RWPE1 (cell line): ENCODE data around the gene ABCA9.

Source experiments
- CTCF ChIA-PET: fragments of 350-600 bp; sonication (Branson Sonifier 250); formaldehyde crosslinking; extraction: SDS; loops from one replicate; lab custom pipeline; 2021; lab: Yijun Ruan, JAX
- POLR2A ChIA-PET: fragments of 400-600 bp; formaldehyde crosslinking; extraction: SDS; loops from one replicate; lab custom pipeline; 2020; ENCODE audit warnings: antibody characterized with exemption; ENCODE audit not compliant: low non-redundant PET; lab: Yijun Ruan, JAX
- DNase-seq: peaks from one replicate; pipeline ENCODE4 v3.0.0; 2012; ENCODE audit warnings: low spot score
- H3K27ac ChIP-seq: fragments of 450-650 bp; 2 replicates; pipeline ENCODE4 v1.5.1; 2017
- TF ChIP-seq, protein P1 (sequence below): fragments of 450-650 bp; conservative IDR thresholded peaks from 2 replicates; pipeline ENCODE4 v1.5.1; 2017; ENCODE audit warnings: low read depth, mild to moderate bottlenecking

ABCA9 gene

DNA sequence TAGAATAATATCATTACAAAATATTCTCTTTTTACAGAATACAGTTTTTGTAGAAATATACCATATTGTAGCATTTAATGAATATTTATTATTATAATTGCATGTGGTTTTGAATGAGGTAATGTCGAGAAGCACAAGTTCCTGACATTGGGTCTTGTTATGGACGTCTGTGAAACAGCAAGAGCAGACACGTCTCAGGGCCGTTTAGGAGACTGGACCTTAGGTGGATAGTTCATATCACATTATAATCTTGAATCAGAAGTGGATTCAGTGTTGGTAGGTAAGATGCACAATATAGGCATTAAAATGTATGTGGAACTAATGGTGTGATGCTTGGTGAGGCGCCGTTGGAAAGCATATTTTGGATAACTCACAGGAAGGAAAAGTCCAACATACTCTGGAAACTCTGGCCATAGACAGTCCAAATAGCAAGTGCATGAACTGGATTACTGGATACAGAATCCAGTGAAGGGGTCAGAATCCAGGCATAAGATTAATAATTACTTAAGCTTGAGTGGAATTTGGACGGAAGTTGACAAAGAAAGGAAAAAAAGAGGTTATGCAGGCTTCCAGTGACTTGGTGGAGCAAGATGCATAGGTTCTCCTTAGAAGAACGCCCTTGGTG, 122.7 kb downstream of the ABCA9 start:
- no peak for DNase-seq
- H3K27ac ChIP-seq: no peak overlapping the region
- CTCF ChIA-PET: no interaction called here
- TF ChIP-seq, protein P1, sequence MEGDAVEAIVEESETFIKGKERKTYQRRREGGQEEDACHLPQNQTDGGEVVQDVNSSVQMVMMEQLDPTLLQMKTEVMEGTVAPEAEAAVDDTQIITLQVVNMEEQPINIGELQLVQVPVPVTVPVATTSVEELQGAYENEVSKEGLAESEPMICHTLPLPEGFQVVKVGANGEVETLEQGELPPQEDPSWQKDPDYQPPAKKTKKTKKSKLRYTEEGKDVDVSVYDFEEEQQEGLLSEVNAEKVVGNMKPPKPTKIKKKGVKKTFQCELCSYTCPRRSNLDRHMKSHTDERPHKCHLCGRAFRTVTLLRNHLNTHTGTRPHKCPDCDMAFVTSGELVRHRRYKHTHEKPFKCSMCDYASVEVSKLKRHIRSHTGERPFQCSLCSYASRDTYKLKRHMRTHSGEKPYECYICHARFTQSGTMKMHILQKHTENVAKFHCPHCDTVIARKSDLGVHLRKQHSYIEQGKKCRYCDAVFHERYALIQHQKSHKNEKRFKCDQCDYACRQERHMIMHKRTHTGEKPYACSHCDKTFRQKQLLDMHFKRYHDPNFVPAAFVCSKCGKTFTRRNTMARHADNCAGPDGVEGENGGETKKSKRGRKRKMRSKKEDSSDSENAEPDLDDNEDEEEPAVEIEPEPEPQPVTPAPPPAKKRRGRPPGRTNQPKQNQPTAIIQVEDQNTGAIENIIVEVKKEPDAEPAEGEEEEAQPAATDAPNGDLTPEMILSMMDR: no peak
- POLR2A ChIA-PET: no interaction called here

DNA sequence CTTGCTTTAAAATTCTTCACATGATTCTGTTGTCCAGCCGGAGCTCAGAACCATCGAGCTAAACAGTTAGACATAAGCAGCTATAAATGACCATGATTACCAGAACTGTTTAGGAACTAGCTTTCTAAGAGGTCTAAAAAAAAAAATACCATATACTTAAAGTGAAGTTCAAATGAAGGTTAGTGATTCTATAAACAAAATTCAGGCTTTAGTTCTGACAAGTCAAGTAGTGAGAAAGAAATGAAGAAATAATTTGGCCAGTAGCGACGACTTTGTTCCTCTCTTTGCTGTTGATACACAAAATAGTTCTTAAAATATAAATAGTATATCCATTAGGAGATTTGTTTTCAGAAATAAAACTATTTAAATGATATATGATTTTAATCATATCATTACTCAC, 133.2 kb downstream of the ABCA9 start:
- TF ChIP-seq, protein P1: no peak
- CTCF ChIA-PET: no interaction called here
- POLR2A ChIA-PET: no interaction called here

DNA sequence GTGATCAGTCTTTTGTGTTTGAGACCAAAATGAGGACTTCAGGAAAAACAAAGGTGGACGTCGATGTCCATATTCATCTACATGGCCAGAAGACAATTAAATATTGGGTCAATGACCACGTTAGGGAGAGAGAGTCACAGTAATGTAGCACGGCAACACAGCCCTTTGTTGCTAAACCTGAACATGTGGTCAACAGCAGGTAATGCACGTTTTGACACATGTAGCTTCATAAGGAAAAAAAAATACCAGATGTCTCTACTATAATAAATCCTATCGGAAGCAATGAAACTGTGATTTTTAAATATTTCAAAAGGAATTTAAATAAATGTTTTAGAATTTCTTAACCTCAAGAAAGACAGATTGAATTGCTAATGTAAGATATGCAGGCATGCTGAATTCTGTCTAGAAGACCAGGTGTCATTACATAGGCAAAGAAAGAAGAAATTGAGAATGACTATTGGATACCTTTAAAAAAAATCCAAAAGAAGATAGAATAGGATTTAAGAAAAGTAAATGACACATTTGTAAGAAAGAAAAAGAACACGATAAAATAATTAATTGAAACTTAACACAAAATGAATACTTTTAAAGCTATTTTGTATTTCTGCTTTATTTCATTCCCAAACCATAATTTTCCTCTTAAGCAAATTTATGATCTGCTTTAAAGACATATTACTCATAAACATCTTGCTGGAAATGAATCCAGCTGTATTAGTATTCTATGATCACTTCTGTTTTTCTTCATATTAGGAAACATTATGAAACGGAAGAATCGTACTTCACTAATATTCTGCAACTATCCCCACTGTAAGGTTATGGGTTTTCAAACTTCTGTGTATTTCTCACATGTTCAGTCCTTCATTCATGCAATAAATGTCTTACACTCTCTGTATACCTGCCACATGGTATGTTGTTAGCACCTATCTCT, 135.7 kb downstream of the ABCA9 start:
- no peak overlapping the region for H3K27ac ChIP-seq
- ChIA-PET POLR2A (no interaction called here), CTCF (interaction anchor here (0.6 kb wide), 1 partner anchor 330 kb away, joined by 3 read pairs; no protein-coding TSS in a partner anchor)
- TF ChIP-seq, protein P1: no peak
- DNase-seq: no peak

More for the DNA sequence above, 133.2 kb downstream of the ABCA9 start:
- DNase-seq: no peak
- no peak overlapping the region for H3K27ac ChIP-seq
